Cardiac fibroblast (primary cell): ENCODE results near the gene NRN1.
A peak's percentile ranks its signal among the peaks of the same experiment; 100 is the strongest.
"Not testable (repeated sequence)": the region's sequence is repeated elsewhere in the genome, so short reads cannot be mapped to it uniquely, and the experiment has no call there.

Source experiments
- DNase-seq, 2 donors: peaks; one replicate each; pipeline versions ENCODE4 v3.0.0 to v3.0.0-alpha.2; 2010; ENCODE audit warnings: low read depth in 2 of 2
- H3K4me3 ChIP-seq, 2 donors: replicated peaks in 1 of 2; 1 replicate in 1 of 2; 2 replicates in 1 of 2; pipeline ENCODE4 v1.5.1; 2011; ENCODE audit warnings: low read depth in 2 of 2, low read length in 2 of 2, mild to moderate bottlenecking in 2 of 2, moderate library complexity in 1 of 2
- TF ChIP-seq, protein P1 (sequence below): IDR thresholded peaks from one replicate; pipeline ENCODE4 v1.5.1; 2011; ENCODE audit warnings: low read depth, mild to moderate bottlenecking, low read length, inconsistent platforms

The NRN1 gene

DNA sequence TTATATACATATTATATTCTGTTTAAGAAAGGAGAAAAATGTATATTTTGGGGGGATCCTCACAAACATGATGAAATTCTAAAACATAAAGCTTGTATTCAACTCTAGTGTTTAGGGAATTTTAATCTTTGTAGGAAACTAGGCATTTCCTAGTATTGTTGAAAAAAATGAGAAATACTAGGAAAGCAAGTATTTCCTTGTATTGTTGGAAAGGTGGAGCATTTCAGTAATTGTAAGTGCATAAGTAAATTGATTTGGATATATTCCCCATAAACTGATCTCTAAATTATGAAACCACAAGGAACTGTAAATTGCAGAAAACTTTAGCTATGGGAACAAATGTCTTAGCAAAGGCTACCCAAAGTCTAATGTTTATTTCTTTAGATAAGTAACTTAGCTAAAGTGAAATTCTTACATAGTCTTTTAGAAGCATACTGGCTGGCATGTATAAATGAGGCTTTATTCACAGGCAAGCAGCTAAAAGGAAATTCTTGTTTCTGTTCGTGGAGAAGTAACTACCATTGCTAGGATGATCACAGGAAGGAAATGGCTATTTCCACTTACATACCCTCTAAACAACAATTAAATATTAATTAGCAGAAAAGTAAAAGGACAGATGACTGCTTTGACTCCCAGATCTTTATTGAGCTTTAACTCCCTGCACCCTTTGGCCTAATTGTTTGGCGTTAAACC is 19.9 kb upstream of the NRN1 start:
- no peak overlapping the region for H3K4me3 ChIP-seq
- DNase-seq: no peak
- TF ChIP-seq, protein P1, sequence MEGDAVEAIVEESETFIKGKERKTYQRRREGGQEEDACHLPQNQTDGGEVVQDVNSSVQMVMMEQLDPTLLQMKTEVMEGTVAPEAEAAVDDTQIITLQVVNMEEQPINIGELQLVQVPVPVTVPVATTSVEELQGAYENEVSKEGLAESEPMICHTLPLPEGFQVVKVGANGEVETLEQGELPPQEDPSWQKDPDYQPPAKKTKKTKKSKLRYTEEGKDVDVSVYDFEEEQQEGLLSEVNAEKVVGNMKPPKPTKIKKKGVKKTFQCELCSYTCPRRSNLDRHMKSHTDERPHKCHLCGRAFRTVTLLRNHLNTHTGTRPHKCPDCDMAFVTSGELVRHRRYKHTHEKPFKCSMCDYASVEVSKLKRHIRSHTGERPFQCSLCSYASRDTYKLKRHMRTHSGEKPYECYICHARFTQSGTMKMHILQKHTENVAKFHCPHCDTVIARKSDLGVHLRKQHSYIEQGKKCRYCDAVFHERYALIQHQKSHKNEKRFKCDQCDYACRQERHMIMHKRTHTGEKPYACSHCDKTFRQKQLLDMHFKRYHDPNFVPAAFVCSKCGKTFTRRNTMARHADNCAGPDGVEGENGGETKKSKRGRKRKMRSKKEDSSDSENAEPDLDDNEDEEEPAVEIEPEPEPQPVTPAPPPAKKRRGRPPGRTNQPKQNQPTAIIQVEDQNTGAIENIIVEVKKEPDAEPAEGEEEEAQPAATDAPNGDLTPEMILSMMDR: no peak

DNA sequence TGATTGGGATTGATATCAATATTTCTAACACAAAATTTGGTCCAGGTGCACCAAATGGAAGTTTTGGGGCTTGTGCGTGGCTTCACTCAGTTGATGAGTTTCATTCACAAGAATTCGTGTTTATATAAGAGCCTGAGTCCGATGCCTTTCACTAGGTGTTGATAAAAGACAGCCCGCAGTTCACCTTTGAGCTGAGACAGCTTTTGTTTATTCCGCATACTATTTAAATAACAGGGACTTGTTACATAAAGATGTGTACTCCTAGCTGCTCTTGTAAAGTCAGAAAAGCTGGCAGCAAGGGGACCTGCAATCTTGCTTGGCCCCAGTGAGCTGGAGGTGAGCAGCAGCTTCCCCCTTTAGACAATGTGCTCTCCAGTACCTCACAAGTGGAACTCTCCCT is 19.0 kb upstream of the NRN1 start:
- TF ChIP-seq, protein P1: no peak
- DNase-seq: no peak
- no peak overlapping the region for H3K4me3 ChIP-seq

DNA sequence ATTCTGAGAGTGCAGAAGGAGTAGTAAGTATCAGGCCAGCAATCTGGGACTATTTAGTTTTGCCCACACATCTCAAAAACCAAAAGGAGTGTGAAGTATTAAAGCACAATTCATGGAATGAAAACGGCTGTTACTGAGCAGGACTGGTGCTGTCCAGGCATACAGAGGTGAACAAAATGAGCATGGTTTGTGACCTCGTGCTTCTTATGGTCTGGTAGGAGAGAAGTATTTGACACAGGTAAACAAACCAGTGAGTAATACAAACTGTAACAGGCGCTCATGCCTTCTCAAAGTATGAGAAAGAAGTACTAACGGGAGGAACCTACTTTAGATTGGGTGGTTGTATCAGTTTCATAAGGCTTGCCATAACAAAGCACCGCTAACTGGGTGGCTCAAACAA is 17.5 kb upstream of the NRN1 start:
- no peak for DNase-seq
- no peak overlapping the region for H3K4me3 ChIP-seq
- TF ChIP-seq, protein P1: no peak

DNA sequence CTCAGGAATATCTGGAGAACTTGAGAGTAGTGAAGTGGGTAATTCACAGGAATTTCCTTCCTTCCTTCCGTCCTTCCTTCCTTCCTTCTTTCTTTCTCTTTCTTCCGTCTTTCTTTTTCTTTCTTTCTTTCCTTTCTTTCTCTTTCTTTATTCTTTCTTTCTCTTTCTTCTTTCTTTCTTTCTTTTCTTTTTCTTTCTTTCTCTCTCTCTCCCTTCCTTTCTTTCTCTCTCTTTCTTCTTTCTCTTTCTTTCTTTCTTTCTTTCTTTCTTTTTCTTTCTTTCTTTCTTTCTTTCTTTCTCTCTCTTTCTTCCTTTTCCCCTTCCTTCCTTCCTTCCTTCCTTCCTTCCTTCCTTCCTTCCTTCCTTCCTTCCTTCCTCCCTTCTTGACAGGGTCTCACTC is 16.1 kb upstream of the NRN1 start:
- H3K4me3 ChIP-seq, DNase-seq: not testable (repeated sequence)

DNA sequence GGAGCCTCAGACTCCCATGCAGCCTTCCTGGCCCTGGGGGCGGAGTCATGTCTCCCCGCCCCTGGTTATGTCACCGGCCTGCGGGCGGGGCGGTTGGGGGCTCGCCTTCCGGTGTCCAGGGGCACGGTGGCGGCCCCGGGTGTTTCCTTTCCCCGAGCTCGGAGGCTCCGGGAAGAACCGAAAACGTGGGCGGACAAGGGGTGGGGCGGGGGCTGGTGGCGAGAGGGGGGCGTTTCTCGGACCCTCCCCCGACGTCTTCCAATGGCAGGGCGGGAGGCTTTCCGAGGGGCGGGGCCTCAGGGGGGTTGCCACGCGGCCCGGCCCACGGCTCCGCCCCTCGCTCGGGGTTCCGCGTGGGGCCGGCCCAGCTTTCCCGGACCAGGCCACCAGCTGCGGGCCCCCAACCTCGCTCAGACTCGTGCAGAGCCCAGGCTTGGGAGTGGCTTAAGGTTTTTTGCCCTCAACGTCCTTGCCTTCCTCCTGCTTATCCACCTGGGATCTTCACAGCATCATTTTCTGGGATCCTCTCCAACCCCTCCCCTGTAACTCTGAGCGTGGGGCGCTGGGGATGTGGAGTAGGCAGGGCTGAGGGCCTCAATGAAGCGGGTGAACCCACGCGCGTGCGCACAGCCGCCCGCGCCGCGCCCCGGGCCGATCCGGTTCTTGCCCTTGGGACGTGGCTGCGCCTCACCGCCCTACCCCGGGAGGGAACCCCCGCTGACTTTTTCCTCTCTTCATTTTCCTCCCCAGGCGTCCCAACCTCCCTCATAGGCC is 2.1 kb upstream of the NRN1 start:
- TF ChIP-seq, protein P1: no peak
- DNase-seq: peak in 1 of 2 donors; percentile 34
- peak overlapping the region in 1 of 2 donors; percentile 31 for H3K4me3 ChIP-seq

DNA sequence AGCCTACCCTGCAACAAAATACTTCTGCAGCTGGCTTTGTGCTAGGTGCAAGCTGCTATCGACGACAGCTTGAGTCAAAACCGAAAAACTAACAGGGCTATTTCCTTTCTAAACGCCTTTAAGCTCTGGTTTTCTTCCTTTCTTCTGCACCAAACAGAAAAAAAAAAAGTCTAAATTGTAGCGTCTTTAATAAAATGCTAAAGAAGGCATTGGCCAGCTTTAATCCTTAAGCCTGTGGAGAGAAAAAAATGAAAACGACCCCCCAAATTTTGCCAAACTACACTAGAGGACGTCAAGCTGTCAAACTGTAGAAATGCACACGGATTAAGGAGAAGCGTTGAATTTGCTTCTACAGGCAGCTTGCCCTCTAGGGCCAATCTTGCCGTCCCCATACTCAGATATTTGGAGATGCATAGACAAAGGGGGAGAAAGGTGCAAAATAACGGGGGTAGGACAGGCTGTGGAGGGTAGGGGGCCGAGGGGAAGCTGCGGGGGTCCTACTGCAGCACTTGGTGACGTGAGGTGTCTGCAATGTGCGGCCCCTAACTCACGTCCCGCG is 1.4 kb upstream of the NRN1 start:
- TF ChIP-seq, protein P1: no peak
- H3K4me3 ChIP-seq: peak overlapping the region in 1 of 2 donors; percentile 31
- DNase-seq: no peak

DNA sequence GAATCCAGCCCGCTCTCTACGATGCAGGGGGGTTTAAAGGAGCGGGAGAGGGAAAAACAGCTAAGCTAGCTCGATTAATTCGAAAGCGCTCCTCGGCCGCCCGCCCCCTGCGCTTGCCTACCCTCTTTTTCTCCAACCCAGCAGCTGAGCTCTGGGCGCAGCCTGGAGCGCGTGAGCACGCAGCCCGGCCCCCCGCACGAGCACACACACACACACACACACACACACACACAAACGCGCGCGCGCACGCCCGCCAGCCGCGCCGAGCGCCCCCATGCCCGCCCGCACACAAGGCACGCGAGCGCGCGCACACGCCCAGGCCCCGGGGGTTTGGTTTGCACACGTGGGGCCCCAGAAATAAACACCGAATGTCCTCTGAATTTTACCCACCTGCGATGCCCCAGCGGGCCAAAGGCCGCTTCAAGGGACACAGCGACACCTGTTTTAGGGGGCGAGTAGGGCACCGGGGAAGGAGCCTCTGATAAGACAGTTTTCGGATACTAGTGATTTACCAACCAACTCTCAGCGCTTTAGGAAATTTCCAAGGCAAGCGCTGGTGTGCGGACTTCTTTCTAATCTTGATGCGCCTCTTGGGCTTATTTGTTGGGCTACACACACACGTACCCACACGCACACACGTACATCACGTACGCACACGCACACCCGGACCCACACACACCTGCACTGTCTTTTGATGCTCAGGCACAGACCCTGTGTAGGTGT is 802 bp upstream of the NRN1 start:
- TF ChIP-seq, protein P1: no peak

More for the DNA sequence above, 802 bp upstream of the NRN1 start:
- DNase-seq: no peak
- H3K4me3 ChIP-seq: no peak overlapping the region
